Measurements from ENCODE around the gene CHD9.

The CHD9 gene

DNA sequence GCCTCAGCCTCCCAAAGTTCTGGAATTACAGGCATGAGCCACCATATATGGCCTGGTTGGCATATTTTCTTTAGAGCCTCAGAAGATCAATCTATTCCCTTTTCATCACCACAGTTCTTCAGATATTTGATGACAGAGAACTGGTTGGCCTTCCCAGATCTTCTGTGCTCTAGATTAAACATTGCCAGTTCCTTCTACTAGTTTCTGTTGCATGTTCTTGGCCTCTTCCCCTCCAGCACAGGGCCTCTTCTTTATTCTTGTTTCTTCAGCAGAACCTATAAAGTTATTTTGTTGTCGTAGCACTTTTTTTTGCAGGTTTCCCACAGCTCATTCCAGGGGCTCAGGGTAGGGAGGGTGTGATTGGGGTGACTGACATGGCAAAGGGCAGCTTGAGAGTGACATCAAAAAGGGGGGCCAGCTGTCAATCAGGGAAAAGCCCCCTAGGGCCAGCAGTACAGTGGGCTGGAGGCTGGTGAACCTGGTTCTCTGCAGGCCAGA is 9.3 kb downstream of the CHD9 start:
- Histone ChIP-seq H3K9me3 (replicated peaks; ENCODE audit: insufficient read depth, low read length) (no peaks in the 10 kb centered on the region), H3F3A (ENCODE audit: insufficient read depth, low read length) (peaks cover 38% of the 10 kb centered on the region), H3K4me1 (ENCODE audit: low read length) (peaks cover 37% of the 10 kb centered on the region), H3K27ac (ENCODE audit: low read length) (no peak overlapping the region), H3K9me2 (replicated peaks; ENCODE audit: insufficient read depth, low read length) (no peaks in the 10 kb centered on the region), H3K4me3 (ENCODE audit: low read length) (no peak overlapping the region), H3K9ac (ENCODE audit: low read length) (no peak overlapping the region), H3K4me2 (ENCODE audit: low read depth, low read length) (no peak overlapping the region), H4K20me1 (ENCODE audit: insufficient read depth, low read length) (no peaks in the 10 kb centered on the region), H3K79me2 (ENCODE audit: low read length) (peaks cover 71% of the 10 kb centered on the region), H3K36me3 (replicated peaks; ENCODE audit: insufficient read depth, low read length) (no peaks in the 10 kb centered on the region), H3K27me3 (replicated peaks; ENCODE audit: insufficient read depth, low read length) (no peaks in the 10 kb centered on the region), H2AFZ (ENCODE audit: low read length) (no peak overlapping the region)
- no peak for DNase-seq
- TF ChIP-seq EZH2phosphoT487 (IDR thresholded peaks at IDR 0.05; ENCODE audit: low read length) (no peak), EZH2 (optimal IDR thresholded peaks at IDR 0.05; ENCODE audit: low read depth, low read length) (no peak)
- TF ChIP-seq, protein P1, sequence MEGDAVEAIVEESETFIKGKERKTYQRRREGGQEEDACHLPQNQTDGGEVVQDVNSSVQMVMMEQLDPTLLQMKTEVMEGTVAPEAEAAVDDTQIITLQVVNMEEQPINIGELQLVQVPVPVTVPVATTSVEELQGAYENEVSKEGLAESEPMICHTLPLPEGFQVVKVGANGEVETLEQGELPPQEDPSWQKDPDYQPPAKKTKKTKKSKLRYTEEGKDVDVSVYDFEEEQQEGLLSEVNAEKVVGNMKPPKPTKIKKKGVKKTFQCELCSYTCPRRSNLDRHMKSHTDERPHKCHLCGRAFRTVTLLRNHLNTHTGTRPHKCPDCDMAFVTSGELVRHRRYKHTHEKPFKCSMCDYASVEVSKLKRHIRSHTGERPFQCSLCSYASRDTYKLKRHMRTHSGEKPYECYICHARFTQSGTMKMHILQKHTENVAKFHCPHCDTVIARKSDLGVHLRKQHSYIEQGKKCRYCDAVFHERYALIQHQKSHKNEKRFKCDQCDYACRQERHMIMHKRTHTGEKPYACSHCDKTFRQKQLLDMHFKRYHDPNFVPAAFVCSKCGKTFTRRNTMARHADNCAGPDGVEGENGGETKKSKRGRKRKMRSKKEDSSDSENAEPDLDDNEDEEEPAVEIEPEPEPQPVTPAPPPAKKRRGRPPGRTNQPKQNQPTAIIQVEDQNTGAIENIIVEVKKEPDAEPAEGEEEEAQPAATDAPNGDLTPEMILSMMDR (IDR thresholded peaks at IDR 0.05; ENCODE audit: low read length): no peak

DNA sequence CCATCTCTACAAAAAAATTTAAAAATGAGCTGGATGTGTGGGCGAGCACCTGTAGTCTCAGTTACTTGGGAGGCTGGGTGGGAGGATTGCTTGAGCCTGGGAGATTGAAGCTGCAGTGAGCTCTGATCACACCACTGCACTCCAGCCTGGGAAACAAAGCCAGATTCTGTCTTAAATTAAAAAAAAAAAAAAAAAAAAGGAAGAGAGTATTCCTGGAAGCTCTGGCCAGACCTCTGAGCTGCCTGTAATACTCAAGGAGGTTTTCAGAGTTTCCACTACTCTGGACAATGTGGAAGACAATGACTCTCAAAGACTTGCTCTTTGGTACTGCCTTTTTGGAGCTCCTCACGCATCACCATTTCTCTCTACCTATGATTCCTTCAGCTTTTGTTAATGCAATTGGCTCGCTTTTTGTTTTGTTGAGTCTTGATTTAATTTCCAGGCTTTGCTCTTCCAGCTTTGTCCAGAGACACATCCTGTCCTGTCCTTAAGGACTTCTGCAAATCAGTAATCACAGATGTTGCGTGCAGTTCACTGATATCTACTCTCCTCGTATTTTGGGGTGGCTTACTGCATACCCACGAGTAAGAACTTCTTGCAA is 10.8 kb downstream of the CHD9 start:
- no peak overlapping the region for H3K27ac ChIP-seq (ENCODE audit: low read length)
- H3K27me3 ChIP-seq (replicated peaks; ENCODE audit: insufficient read depth, low read length): no peaks in the 10 kb centered on the region
- H4K20me1 ChIP-seq (ENCODE audit: insufficient read depth, low read length): no peaks in the 10 kb centered on the region
- H3K4me2 ChIP-seq (ENCODE audit: low read depth, low read length): no peak overlapping the region
- H3K9me3 ChIP-seq (replicated peaks; ENCODE audit: insufficient read depth, low read length): no peaks in the 10 kb centered on the region
- H3K9me2 ChIP-seq (replicated peaks; ENCODE audit: insufficient read depth, low read length): no peaks in the 10 kb centered on the region
- no peaks in the 10 kb centered on the region for H3K36me3 ChIP-seq (replicated peaks; ENCODE audit: insufficient read depth, low read length)
- no peak for DNase-seq
- peaks cover 44% of the 10 kb centered on the region for H3K4me1 ChIP-seq (ENCODE audit: low read length)
- no peak overlapping the region for H3K4me3 ChIP-seq (ENCODE audit: low read length)
- no peak overlapping the region for H3K9ac ChIP-seq (ENCODE audit: low read length)
- H2AFZ ChIP-seq (ENCODE audit: low read length): no peak overlapping the region
- TF ChIP-seq, protein P1 (IDR thresholded peaks at IDR 0.05; ENCODE audit: low read length): no peak
- no peak for TF ChIP-seq EZH2 (optimal IDR thresholded peaks at IDR 0.05; ENCODE audit: low read depth, low read length)
- TF ChIP-seq EZH2phosphoT487 (IDR thresholded peaks at IDR 0.05; ENCODE audit: low read length): no peak
- H3F3A ChIP-seq (ENCODE audit: insufficient read depth, low read length): peaks cover 40% of the 10 kb centered on the region
- peaks cover 71% of the 10 kb centered on the region for H3K79me2 ChIP-seq (ENCODE audit: low read length)

DNA sequence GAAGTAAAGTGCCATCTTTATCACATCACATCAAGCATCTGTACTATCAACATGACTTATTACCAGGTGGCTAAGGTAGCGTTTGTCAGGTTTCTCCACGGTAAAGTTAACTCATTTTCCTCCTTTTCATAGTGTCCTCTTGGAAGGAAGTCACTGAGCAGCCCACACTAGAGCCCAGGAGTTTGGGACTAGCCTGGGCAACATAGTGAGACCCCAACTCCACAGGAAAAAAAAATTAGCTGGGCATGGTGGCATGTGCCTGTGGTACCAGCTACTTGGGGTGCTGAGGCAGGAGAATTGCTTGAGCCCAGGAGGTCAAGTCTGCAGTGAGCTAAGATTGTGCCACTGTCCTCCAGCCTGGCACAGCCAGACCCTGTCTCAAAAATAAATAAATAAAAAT is 12.9 kb downstream of the CHD9 start:
- Histone ChIP-seq H3K9me2 (replicated peaks; ENCODE audit: insufficient read depth, low read length) (no peaks in the 10 kb centered on the region), H3K4me1 (ENCODE audit: low read length) (peaks cover 29% of the 10 kb centered on the region), H3K9me3 (replicated peaks; ENCODE audit: insufficient read depth, low read length) (no peaks in the 10 kb centered on the region), H3K27ac (ENCODE audit: low read length) (peak overlapping the region; percentile 68; the same call in 1 of the 2 replicates), H3K4me2 (ENCODE audit: low read depth, low read length) (peak overlapping the region; percentile 72; the same call in 1 of the 2 replicates), H3K36me3 (replicated peaks; ENCODE audit: insufficient read depth, low read length) (no peaks in the 10 kb centered on the region), H2AFZ (ENCODE audit: low read length) (no peak overlapping the region), H3K9ac (ENCODE audit: low read length) (no peak overlapping the region), H3F3A (ENCODE audit: insufficient read depth, low read length) (peaks cover 23% of the 10 kb centered on the region), H3K79me2 (ENCODE audit: low read length) (peaks cover 80% of the 10 kb centered on the region), H4K20me1 (ENCODE audit: insufficient read depth, low read length) (no peaks in the 10 kb centered on the region), H3K4me3 (ENCODE audit: low read length) (no peak overlapping the region), H3K27me3 (replicated peaks; ENCODE audit: insufficient read depth, low read length) (no peaks in the 10 kb centered on the region)
- TF ChIP-seq EZH2phosphoT487 (IDR thresholded peaks at IDR 0.05; ENCODE audit: low read length) (no peak), EZH2 (optimal IDR thresholded peaks at IDR 0.05; ENCODE audit: low read depth, low read length) (no peak)
- TF ChIP-seq, protein P1 (IDR thresholded peaks at IDR 0.05; ENCODE audit: low read length): no peak
- DNase-seq: no peak

Data from MM.1S (cell line).